ENCODE measurements around the gene TMEM266.

TMEM266 gene

DNA sequence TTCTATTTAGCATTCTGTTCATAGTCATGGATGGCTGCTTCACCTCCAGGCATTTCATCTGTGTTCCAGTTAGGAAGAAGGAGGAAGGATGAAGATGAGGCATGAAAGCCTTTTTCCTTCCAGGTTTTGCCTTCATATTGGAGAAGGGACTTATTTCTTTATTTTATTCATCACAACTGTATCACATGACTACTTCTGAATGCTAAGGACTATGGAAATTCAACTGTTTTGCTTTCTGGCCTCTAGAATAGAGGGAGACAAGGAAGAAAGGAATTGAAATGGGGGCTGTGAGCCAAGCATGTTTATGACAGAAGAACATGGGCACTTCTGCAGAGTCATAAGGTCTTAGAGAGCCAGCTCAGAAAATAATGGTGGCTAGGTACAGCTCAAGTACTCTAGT, 10.4 kb downstream of the TMEM266 start:
- DNase-seq, result no peak

DNA sequence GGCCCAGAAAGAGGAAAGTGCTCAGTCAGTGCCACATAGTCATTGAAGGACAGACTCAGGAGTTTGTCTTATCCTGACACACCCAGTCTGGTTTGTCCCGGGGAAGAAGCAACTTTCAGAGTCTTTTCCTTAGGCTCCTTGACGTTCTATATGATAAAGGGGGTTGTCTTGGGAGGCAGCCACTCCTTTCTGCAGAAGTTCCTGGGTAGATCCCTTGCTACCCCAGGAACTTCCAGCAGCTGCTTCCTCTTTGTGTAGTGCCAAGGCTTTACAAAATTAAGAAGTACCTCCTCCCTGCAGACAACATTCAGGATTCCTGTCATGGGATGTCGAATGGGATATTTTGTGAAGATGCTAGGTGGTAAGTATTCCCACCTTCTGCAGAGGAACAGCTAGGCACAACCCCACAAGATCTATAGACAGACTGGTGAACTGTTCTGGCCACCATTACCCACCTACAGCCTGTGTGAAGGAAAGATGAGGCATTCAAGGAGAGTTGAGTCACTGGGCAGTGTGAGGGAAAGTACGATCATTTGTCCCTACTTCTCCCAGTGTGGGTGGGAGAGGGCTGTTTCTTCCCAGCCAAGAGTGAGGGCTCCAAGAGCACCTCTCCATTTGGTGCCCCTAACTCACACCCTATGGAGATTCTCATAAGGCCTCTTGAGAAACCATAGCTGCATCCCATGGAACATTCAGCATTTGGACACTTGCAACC, 11.3 kb downstream of the TMEM266 start:
- no peak for DNase-seq

DNA sequence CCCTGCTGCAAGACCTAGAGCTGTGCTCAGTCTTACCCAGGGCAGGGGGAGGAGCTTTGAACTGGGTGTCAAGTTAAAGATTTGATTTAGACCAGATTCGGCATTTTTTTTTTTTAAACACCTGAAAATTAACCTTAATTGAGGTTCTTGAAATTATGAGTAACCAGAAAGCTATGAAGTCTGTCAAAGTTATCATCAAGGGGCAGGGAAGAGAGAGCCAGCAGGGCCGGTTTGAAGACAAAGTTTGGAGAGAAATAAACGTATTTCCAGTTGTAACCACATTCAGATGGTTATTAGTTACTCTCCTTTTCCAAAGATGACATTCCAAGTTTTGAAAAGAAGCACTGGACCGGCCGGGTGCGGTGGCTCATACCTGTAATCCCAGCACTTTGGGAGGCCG, 12.0 kb downstream of the TMEM266 start:
- DNase-seq, result no peak

DNA sequence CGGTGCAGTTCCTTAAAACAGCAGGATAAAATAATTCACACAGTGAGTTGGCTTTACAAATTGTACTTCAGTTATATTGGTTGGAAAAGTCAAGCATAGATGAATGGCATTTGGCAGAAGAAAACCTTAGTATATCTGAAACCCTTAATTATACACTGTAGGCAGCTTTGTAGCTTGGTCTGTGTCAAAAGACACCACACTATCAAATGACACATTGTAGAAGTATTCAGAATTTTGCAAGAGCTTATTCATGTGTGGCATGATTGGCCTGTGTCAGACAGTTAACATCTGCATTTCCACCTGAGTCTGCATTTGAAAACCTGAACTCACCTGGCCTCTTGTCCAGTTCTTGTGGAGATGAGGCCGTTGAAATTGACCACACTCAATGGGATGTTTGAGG, 13.8 kb downstream of the TMEM266 start:
- no peak for DNase-seq

DNA sequence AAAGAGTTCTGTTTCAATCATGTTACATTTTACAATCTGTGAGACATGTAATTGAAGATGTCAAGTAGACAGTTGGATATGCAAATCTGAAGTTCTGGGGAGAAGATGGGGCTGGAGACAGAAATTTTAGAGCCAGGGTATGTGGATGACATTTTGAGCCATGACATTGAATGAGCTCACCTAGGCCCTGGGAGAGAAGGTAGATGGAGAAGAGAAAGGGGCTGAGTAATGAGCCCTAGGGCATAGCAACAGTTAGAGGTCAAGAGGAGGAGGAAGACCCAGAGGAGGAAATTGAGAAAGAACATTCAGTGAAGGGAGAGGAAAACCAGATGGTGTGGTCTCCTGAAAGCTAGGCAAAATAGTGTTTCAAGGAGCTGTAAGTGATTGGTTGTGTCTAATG, 15.3 kb downstream of the TMEM266 start:
- DNase-seq, result no peak

DNA sequence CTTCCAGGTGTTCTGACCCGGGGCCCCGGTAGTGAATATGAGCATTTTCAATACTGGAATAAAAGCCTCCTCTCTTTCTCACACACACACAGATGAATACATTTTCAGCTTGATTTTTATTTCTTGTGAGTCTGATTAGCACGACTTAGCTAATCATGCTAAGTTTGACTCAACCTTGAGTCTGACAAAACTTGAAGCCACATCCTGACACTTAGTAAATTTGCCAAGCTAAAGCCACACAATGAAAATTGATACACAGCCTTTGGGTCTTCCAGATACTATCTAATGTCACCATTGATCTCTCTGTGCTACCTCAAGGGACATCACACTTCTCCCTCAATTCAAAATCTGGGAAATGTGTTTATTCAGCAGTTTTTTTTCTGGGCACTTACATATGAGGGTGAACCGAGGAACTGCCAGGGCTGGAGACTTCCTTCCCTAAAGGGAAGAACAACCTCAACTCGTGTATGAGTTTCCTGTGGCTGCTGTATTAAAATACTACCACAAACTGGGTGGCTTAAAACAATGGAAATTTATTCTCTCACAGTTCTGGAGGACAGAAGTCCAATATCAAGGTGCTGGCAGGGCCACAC, 18.6 kb downstream of the TMEM266 start:
- no peak for DNase-seq

DNA sequence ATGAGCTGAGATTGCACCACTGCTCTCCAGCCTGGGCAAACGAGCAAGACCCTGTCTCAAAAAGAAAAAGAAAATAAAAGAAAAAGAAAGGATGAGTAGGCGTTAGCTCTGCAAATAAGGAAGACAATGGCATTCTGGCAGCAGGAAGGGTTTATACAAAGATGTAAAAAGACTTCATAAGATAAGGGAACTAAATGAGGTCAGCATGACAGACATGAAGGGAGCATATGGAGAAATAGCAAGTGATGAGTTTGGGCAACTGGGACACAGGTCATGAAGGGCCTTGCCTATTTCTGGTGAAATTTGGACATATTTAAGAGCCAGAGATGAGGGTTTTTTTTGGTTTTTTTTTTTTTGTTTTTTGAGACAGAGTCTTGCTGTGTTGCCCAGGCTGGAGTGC, 24.5 kb downstream of the TMEM266 start:
- no peak for DNase-seq

DNA sequence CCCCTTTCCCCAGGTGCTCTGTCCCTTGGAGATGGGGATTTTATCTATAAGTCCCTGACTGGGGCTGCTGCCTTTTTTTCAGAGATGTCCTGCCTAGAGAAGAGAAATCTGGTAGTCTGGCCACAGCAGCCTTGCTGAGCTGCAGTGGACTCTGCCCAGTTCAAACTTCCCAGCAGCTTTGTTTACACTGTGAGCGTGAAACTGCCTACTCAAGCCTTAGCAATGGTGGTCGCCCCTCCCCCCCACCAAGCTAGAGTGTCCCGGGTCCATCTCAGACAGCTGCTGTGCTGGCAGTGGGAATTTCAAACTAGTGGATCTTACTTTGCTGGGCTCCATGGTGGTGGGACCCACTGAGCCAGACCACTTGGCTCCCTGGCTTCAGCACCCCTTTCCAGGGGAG, 38.9 kb downstream of the TMEM266 start:
- DNase-seq, result no peak

DNA sequence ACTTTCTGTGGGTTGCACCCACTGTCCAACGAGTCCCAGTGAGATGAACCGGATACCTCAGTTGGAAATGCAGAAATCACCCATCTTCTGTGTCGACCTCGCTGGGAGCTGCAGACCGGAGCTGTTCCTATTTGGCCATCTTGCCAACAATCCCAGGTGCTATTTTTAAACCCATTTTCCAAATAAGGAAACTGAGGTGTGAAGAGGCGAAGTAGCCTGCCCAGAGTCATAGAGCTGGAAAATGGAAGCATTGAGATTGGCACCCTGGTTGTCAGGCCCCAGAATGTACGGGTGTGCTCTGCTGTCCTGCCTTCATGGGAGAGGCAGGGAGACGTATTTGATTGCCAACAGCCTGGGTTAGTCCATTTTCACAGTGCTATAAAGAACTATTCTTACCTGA, 39.6 kb downstream of the TMEM266 start:
- no peak for DNase-seq

DNA sequence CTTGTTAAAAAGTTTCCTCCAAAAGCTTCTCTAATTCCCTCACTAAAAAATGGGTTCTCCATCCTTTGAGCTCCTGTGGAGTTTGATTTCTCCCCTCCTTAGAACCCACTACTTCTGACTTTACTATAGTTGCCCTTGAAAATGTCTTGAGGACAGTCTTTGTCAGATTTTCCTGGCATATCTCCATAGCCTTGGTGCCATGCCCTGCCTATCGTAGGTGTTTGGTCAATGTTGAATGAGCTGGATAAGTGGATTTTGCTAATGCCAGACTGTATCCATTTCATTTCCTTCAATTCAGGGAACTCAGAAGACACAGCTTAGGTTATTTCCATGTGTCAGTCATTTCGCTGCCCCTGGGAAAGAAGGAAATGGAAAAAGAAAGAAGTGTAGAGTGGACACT, 40.6 kb downstream of the TMEM266 start:
- DNase-seq, result no peak

DNA sequence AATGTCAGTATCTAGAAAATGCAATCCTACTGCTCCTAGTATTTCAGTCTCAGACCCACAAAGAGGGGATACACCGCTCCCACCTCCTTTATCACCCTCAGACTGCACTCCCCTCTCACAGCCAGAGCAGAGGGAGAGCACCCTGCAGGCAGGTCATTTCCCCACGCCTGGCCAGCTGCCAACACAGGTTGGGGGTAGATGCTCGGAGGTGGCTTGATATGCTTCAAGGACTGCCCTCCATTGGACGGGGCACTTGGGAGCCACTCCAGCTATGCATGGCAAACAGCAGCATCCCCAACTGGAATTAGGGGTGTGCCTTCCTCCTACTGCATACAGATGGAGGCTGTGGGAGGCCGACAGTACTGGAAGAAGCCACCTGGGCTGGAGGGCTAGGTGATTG, 41.9 kb downstream of the TMEM266 start:
- DNase-seq, result no peak

DNA sequence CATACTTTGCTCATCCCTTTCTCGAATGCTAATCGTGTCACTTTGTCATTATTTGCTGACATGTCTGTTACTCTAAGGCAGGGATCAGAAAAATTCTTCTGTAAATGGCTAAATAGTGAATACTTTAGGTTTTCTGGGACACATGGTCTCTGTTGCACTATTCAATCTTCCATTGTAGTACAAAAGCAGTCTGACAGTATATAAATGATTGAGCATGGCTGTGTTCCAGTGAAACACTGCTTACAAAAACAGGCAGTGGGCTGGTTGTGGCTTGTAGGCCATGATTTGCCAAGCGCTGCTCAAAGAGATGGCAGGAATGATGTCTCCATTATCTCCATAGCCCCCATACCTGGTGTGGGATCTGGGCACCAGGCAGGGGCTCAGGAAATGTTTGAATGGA, 45.6 kb downstream of the TMEM266 start:
- no peak for DNase-seq

DNA sequence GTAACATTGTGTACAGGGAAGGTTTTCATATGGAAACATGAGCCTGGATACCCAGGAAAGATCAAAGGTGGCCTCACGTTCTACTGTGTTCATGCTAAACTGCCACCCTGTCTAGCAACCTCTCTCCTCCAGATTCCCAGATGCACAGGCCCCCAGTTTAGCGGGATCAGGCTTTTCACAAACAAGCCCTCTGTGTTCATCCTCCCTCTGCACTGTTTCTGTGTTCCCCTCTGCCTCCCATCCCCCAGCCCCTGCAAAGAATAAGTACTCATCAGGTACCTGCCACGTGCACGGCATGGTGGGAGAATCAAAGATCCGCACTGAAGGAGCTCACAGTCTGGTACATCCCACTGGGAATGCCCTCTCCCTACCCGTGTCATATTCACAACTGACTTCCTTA, 46.1 kb downstream of the TMEM266 start:
- no peak for DNase-seq

DNA sequence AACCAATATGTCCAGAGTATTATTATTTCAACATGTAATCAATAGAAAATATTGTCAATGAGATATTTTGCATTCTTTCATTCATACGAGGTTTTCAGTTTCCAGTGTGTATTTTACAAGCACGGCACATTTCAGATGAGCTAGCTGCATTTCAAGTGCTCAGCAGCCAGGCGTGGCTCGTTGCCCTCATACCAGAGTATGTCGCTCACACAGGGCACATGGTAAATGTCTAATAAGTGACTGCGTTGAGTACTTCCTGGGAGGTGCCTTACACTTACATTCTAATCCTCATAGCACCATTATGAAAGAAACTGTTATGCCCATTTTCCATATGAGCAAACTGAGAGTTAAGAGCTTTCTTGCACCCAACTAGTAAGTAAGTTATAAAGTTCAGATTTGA, 47.4 kb downstream of the TMEM266 start:
- no peak for DNase-seq

DNA sequence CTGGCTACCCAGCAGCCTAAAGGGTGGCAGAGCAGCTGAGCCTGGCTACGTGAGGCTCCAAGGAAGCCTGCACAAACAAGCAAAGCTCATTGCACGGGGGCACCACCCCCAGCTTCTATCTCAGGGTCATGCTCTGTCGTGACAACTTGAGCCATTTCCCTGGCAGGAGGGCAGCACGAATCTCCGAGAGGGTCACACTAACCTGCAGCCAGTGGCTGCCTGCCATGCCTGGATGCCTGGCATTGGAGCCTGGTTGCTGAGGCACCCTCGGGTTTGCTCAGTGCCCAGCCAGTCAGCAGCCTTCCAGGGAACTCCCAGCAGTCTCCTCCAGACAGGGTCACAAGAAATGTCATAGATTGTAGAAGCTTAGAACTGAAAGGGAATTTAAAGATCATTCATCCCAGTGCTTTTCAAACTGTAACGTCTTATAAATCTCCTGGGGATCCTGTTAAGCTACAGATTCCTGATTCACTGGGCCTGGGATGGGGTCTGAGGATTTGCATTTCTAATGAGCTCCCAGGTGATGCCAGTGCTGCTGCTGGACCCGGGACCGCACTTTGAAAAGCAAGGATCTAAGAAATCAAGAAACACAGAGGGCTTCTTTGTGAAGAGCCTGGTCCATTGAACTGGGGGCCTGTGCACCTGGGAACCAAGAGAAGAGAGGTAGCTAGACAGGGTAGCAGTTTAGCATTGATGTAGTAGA, 48.4 kb downstream of the TMEM266 start:
- no peak for DNase-seq

DNA sequence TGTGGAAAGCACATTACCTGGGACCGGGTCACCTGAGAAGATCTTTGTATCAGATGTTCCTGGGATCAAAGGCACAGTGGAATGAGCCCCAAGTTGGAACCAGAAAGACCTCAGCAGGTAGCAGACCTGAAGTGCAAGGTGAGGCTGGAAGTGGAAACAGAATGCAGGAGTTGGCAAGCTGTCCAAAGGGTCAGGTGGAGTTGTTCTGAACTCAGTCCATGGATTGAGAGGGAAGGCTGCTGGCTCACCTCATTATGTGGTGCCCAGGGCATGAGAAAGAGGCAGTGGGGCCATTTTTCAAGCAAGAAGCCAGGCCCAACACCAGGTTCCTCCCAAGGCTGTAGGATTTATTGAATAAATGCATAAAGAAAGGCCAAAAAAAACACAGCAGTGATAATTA, 49.3 kb downstream of the TMEM266 start:
- no peak for DNase-seq

DNA sequence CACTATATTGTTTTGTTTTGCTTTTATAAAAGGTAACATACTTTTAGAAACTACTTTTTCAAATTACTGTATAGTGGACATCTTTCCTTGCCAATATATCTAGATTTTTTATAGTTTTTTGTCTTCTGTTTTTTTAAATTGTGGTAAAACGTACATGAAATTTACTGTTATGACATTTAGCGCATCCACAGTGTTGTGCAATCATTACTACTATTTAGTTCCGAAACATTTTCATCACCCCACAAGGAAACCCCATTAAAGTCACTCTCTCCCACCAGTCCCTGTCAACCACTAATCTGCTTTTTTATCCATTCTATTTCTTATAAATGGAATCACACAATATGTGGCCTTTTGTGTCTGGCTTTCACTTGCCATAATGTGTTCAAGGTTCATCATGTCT, 54.8 kb downstream of the TMEM266 start:
- no peak for DNase-seq

DNA sequence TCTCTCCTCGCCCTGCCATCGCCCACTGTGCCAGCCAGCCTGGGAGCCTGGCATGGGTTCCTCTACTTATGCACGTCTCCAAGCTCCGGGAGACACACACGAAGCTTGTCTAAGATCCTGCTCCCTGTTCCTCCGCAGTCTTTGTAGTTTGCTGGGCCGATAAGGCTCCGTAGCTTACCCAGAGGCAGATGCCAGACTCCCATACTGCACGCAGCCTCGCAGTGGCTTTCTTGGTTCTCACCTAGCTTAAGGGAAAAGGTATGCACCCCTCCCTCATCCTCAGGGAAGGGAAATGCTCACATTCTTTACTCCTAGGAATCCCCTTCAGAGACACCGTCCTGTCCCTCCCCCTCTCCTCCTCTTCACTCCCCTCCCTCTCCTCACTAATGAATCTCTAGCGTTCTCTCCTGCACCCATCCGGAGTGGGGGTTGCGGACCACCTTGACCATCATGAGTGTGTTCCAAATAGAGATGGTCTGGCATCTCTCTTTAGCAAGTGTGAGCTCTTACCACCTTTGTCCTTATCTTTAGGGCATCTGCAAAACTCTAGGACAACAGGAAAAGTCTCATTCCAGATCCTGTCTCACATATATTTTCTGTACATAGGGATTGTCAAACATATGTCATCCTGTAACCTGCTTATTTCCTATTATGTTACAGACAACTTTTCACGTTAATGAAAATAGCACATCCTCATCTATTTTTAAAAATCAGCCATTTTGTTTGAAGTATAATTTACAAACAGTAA, 56.5 kb downstream of the TMEM266 start:
- DNase-seq, result no peak

DNA sequence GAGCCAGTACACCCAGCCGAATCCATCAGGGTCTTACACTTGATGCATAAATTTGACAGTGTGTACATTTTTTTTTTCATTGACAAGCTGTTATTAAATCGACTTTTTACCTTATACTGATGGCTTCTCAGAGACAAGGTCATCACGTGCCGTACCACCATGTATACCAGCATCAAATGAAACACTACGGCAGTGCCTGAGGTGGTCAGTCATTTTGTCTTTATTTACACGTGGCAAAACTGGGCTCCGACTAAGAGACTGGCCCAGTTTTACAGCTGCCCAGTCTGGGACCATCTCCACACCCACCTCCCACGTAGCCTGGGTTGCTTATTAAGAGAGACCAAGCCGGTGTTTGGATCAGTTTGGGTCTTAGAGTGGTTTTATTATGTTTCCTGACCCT, 57.4 kb downstream of the TMEM266 start:
- no peak for DNase-seq

DNA sequence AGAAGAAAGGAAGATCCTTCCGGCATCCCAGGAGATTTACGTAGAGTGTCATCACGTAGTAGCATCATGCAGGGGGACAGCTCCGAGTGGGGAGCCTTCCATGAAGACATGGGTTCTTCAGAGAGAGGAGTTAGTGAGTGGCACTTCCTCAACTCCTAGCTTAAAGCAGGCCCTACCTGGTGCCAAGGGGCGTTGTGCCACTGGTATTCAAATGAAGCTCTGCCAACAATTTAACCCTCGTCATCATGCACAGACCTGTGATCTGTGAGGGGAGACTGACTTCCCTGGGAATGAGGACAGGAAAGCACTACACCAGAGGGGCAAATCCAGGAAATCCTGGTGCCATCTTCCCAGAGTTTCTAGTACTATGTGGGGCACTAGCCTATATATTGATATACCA, 59.0 kb downstream of the TMEM266 start:
- no peak for DNase-seq

DNA sequence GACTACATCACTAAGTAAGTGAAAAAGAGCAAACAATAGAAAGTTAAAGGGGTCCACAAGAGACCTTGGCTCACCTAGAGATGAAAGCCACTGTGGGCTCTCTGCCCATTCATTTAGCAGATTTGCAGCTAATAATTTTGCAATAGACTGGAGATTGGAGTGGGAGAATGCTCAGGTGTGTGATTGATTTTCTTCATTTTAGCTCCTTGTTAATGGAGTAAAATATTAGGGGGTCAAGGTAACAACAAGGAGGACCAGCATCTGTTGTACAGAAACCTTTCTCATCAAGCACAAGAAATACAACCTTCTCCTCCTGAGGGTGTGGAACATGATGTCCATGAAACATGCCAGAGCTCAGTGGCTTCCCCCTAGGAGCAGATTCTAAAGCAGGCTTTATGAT, 63.2 kb downstream of the TMEM266 start:
- DNase-seq, result no peak

DNA sequence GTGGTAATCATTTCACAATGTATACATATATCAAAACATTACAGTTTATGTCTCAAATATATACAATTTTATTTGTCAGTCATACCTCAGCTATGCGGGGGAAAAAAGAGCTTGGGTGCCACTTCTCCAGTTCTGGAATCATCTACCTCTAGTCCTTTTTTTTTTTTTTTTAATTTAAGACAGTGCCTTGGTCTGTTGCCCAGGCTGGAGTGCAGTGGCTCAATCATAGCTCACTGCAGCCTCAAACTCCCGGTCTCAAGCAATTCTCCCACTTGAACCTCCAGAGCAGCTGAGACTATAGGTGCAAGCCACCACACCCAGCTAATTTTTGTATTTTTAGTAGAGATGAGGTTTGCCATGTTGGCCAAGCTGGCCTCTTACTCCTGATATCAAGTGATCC, 67.4 kb downstream of the TMEM266 start:
- no peak for DNase-seq

DNA sequence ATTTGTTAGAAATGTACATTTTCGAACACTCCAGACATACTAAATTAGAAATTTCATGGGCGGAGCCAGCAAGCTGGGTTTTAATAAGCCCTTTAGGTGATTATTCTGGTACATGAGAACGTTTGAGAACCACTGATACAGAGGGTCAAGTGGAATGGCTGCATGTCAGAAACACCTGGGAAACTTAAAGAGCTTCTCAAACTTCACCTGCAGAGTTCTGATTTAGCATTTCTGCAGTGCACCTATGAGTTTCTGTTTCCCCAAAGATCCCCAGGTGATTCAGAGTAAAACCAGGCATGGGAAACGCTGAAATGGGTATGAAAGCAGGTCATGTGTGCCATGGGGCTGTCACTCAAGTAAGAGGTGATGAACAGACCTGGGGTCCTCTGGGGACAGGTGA, 68.1 kb downstream of the TMEM266 start:
- no peak for DNase-seq

DNA sequence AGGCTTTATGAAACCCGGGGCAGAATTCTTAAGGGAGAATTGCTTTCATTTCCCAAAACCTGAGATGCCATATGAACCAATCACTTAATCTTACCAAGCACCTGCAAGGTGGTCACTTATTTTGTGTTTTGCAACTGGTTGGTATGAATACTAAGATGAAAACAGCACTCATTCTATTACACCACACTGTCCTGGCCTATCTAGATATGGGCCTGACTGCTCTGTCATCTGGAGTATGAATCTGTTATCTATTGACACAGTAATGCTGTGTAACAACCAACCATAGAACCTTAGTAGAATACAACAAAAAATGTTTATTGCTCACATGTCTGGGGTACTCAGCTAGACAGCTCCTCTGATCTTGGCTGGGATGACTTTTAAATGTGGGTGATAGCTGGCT, 74.8 kb downstream of the TMEM266 start:
- DNase-seq, result no peak
